ENCODE data around the gene ELFN1.
A peak's percentile ranks its signal among the peaks of the same experiment; 100 is the strongest.

ELFN1 gene

GRCh38 chr7:1642291-1642731 lies 27.8 kb upstream of the ELFN1 start:
- DNase-seq (ENCODE audit: low read depth, low spot score) = no peak

GRCh38 chr7:1643270-1644092 lies 26.6 kb upstream of the ELFN1 start:
- DNase-seq (ENCODE audit: low read depth, low spot score) = no peak

GRCh38 chr7:1644341-1645070 lies 25.6 kb upstream of the ELFN1 start:
- DNase-seq (ENCODE audit: low read depth, low spot score) = no peak

- DNase-seq (ENCODE audit: low read depth, low spot score) = no peak
Observed at GRCh38 chr7:1645071-1645409, 25.0 kb upstream of the ELFN1 start.

DNA sequence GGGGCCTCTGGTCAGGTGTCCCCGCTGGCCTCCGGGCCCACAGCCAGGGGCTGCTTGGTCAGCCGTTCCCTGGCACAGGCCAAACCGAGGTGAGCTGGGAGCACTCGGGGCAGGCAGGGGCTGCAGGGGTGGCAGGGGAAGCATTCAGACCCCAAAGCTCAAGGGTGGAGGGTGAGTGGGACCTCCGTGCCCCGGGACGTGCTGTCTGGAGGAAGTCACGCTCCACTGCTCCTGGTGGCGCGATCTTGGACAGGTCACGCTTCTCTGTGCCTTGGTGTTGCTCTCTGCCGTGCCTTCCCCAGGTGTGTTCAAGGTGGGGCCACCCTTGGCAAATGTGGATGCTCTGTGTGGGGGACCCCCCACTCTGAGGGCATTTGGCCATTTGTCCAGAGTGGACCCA lies 24.6 kb upstream of the ELFN1 start:
- DNase-seq (ENCODE audit: low read depth, low spot score) = no peak

- DNase-seq (ENCODE audit: low read depth, low spot score) = no peak
Observed at GRCh38 chr7:1646391-1646790, 23.7 kb upstream of the ELFN1 start.

GRCh38 chr7:1646957-1647891 lies 22.9 kb upstream of the ELFN1 start:
- DNase-seq (ENCODE audit: low read depth, low spot score) = peak; percentile 28

DNA sequence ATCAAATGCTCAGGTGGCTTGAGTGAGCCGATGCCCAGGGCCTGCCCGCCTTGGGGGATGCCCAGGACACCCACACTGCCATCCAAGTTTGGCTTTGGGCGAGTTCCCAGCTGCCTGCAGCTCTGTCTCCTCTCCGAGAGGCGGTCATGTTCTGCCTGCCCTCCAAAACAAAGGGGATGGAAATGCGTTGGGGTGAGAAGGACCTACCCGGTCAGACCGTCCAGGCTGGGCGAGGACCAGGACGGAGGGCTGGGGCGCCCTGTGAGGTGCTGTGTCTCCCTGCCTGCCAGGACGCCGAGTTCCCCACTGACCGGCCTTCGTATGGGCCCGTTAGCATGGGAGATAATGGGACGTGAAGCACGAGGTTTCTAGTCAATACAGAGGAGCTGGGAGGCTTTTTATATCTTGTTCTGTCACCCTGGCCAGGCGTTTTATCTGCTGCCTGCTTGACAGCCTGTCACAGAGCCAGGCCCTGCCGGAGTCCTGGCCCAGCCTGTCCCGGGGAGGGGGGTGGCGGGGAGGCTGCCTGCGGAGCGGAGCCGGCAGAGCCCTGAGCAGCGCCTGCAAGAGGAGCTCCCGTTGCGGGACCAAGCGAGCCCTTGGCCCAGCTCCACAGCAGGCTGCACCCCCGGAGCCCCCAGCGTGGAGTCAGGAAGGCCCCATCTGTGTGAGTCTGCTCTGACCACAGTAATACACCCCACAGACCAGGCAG lies 22.0 kb upstream of the ELFN1 start:
- peak; percentile 63 for DNase-seq (ENCODE audit: low read depth, low spot score)

DNA sequence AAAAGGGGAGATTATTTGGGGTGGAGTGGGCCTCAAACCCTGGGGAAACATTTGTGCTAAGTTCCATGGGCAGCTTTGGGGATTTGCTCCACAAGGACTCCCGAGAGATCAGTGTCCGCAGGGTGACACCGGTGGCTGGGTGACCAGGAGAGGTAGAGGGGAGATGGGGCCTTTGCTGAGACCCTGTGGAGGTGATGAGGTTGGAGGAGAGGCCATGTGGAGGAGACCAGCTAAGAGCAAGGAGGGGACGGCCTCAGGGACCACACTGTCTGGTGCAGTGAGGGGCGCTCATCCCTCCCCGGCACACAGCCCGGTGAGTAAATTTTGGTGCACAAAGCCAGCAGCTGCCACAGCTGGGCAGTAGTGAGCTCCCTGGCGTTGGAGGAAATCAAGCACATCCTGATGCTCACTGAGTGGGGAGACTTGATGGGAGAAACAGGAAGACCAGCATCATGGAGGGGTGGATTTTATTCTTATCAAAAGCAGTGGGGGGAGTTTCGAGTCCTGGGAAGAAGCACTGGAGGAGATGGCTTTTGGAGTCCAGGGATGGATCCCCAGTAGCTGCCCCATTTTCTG lies 20.2 kb upstream of the ELFN1 start:
- DNase-seq (ENCODE audit: low read depth, low spot score) = no peak

DNA sequence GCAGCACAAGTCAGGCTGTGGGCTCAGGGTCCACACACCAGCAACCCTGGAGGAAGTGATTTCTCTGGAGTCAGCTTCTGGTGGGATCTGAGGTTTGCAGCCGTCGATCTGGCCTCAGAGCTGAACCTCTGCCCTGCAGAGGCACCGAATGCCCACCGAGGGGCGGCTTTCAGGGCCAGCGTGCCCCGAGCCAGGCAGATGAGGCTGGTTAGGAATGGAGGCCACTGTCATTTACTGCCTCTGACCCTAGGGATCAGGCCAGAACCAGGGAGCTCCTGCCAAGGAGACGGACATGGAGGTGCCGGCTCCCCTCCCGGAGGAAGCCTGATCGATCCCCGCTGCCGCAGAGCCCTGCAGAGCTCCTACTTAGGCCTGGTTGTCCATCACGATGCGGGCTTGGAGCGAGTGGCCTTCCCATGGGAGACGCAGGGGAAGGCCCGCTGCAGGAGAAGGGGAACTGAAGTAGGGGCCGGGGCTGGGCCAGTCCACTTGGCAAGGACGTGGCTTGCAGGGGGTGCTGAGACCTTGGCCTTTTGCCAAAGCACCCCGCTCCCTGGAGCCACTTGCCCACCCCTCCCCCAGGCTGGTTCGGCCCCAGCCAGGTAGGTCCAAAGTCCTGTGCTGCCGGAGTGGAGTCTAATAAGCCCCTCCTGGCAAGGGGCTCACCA lies 19.6 kb upstream of the ELFN1 start:
- no peak for DNase-seq (ENCODE audit: low read depth, low spot score)

DNA sequence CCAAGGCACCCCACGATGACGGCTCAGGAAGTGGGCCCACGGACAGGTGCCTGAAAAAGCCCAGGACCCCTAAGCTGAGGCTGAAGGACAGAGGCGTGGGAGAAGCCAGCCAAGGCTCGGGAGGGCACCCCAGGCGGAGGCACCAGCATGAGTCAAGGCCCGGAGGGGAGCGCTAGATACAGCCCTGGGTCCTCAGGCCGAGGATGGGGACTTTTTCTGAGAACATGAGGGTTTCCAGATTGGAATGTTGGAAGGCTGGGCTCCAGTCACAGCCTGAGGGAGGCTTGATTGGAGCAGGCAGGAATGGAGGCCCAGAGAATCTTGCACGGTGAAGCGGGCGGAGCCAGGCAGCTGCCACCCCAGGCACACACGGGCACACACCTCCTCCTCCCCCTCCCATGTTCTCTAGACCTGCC lies 19.0 kb upstream of the ELFN1 start:
- DNase-seq (ENCODE audit: low read depth, low spot score) = no peak

- DNase-seq (ENCODE audit: low read depth, low spot score) = no peak
Observed at GRCh38 chr7:1651891-1652290, 18.2 kb upstream of the ELFN1 start.

- DNase-seq (ENCODE audit: low read depth, low spot score) = no peak
Observed at GRCh38 chr7:1653500-1653899, 16.6 kb upstream of the ELFN1 start.

- no peak for DNase-seq (ENCODE audit: low read depth, low spot score)
Observed at GRCh38 chr7:1654111-1654510, 16.0 kb upstream of the ELFN1 start.

GRCh38 chr7:1654738-1655475 lies 15.2 kb upstream of the ELFN1 start:
- no peak for DNase-seq (ENCODE audit: low read depth, low spot score)

DNA sequence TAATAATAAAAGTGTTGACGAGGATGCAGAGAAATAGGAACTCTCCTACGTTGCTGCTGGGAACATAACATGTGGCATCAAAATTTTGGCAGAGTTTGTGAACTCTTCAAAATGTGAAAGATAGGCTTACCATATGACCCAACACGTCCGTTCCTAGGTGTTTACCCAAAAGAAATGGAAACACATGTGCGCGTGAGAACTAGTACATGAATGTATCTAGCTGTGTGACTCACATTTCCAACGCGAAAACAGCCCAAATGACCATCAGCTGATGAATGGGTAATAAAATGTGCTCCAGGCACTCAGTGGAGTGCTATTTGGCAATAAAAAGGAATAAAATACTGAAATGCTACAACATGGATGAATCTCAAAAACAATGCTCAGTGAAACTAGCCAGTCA lies 10.4 kb upstream of the ELFN1 start:
- no peak for DNase-seq (ENCODE audit: low read depth, low spot score)

GRCh38 chr7:1661461-1661860 lies 8.6 kb upstream of the ELFN1 start:
- DNase-seq (ENCODE audit: low read depth, low spot score) = no peak

- DNase-seq (ENCODE audit: low read depth, low spot score) = no peak
Observed at GRCh38 chr7:1662101-1662500, 8.0 kb upstream of the ELFN1 start.

- DNase-seq (ENCODE audit: low read depth, low spot score) = no peak
Observed at GRCh38 chr7:1662767-1663166, 7.3 kb upstream of the ELFN1 start.

DNA sequence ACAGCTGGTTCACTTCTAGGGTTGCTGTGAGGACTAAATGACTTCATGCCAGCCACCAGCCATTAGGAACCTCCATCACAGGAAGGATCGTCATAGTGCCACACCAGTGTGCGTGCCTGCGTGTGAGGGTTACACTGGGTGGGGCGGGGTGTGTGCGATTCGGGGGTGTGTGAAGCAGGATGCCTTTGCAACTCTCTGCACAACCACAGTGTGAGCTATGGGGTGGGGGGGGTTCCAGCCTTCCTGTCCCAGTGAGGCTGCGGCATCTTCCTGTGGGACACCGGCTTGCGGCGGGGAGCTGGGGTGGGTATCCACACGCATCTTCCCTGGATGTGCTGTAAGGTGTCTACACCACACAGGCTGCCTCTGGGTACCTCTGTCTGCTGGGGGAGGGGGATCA lies 6.9 kb upstream of the ELFN1 start:
- DNase-seq (ENCODE audit: low read depth, low spot score) = no peak

Data from astrocyte of the hippocampus (primary cell).